ENCODE measurements around the gene SLC22A4.

- no peak for TF ChIP-seq CTCF (IDR thresholded peaks at IDR 0.05)
- no peak for TF ChIP-seq POLR2A (IDR thresholded peaks at IDR 0.05)
- no peak for TF ChIP-seq EP300 (IDR thresholded peaks at IDR 0.05)
Measured at GRCh38 chr5:132303589-132303988, 9.4 kb downstream of the SLC22A4 start.
